ENCODE measurements around the gene AVPR2. TPM values are rescaled to one million over a fixed set of nuclear protein-coding genes. Genes with fewer than 3 reads are reported as not detected.

Gene AVPR2
- total and polyA plus RNA-seq, 4 donors = 0.05 TPM; not detected in 3

DNA sequence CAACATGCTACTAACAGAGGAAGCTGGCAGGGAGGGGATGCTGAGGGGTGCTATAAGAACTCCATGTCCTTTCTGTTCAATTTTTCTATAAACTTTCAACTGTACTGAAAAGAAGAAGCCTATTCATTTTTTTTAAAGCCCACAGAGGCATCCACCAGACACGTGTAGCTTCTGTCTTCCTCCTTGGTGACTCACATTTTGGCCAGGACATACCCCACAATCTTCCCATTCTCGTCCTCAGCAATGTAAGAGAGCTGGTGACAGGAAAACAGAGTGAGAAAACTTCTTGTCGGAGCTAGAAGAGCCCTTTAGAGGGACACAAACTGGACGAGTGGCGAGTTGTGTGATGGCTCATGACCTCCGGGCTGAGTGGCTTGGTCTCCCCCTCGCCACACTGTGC, 29.3 kb downstream of the AVPR2 start:
- peaks cover 0 to 15% (median 1%) of the 10 kb centered on the region in 4 donors for H3K36me3 ChIP-seq (ENCODE audit: control insufficient read depth in 4 of 4, insufficient read depth in 3 of 4, low read depth in 1 of 4, low read length in 3 of 4)
- no peak overlapping the region for H3K27ac ChIP-seq (ENCODE audit: low read depth in 1 of 2, low read length in 2 of 2)
- H3K27me3 ChIP-seq (ENCODE audit: control insufficient read depth in 4 of 4, insufficient read depth in 4 of 4, low read length in 3 of 4) = no peaks in the 10 kb centered on the region
- WGBS = 58% methylated on average over 7 of the region's 7 CpGs
- peaks cover 2 to 24% (median 17%) of the 10 kb centered on the region in 4 donors for H3K4me1 ChIP-seq (ENCODE audit: control insufficient read depth in 4 of 4, insufficient read depth in 4 of 4, low read length in 3 of 4)
- H3K9me3 ChIP-seq (ENCODE audit: control insufficient read depth in 4 of 4, low read length in 3 of 4) = no peaks in the 10 kb centered on the region
- peak overlapping the region; percentile 81 to 90 (median 90) for H3K4me3 ChIP-seq (ENCODE audit: low read depth in 1 of 3, low read length in 3 of 3)
- peak overlapping the region; percentile 13 to 75 for H3K9ac ChIP-seq (ENCODE audit: low read depth in 1 of 2, low read length in 2 of 2)
- no peak for DNase-seq (ENCODE audit: low spot score)
- TF ChIP-seq, protein P1, sequence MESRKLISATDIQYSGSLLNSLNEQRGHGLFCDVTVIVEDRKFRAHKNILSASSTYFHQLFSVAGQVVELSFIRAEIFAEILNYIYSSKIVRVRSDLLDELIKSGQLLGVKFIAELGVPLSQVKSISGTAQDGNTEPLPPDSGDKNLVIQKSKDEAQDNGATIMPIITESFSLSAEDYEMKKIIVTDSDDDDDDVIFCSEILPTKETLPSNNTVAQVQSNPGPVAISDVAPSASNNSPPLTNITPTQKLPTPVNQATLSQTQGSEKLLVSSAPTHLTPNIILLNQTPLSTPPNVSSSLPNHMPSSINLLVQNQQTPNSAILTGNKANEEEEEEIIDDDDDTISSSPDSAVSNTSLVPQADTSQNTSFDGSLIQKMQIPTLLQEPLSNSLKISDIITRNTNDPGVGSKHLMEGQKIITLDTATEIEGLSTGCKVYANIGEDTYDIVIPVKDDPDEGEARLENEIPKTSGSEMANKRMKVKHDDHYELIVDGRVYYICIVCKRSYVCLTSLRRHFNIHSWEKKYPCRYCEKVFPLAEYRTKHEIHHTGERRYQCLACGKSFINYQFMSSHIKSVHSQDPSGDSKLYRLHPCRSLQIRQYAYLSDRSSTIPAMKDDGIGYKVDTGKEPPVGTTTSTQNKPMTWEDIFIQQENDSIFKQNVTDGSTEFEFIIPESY (IDR thresholded peaks at IDR 0.05) = no peak

DNA sequence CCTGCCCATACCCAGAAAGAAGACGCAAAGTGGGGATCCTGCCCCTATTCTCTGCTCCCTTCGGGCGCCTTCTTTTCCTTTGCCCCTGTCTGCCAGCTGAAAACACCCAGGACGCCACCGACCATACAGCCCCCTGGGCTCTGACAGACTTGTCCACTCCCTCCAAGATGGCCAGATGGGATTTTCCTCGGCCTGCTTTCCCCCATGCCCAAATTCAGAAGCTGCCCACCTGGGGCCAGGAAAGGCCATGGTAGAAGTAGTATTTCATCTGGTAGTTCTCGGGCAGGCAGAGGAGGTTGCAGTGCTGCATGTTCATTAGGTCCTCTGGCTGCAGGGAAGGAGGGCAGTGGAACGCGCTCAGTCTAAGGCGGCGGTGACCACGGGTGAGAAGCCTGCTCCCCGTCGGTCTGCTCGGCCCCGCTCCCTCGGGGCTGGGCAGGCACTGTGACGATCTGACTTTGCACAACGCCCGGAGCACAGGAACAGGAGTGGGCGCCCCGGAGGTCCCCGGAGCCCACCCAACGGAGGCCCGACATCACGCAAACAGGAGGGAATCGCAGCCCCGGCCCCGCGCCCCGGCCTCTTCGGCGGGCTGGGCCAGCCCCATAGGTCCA, 29.8 kb downstream of the AVPR2 start:
- WGBS = 6% methylated on average over 33 of the region's 33 CpGs
- Histone ChIP-seq H3K4me3 (ENCODE audit: low read depth in 1 of 3, low read length in 3 of 3) (peak overlapping the region; percentile 81 to 90 (median 90)), H3K9ac (ENCODE audit: low read depth in 1 of 2, low read length in 2 of 2) (peak overlapping the region; percentile 13 to 75), H3K27me3 (ENCODE audit: control insufficient read depth in 4 of 4, insufficient read depth in 4 of 4, low read length in 3 of 4) (no peaks in the 10 kb centered on the region), H3K4me1 (ENCODE audit: control insufficient read depth in 4 of 4, insufficient read depth in 4 of 4, low read length in 3 of 4) (peaks cover 0 to 19% (median 12%) of the 10 kb centered on the region in 4 donors), H3K36me3 (ENCODE audit: control insufficient read depth in 4 of 4, insufficient read depth in 3 of 4, low read depth in 1 of 4, low read length in 3 of 4) (peaks cover 0 to 15% (median 1%) of the 10 kb centered on the region in 4 donors), H3K27ac (ENCODE audit: low read depth in 1 of 2, low read length in 2 of 2) (no peak overlapping the region), H3K9me3 (ENCODE audit: control insufficient read depth in 4 of 4, low read length in 3 of 4) (no peaks in the 10 kb centered on the region)
- no peak for DNase-seq (ENCODE audit: low spot score)
- TF ChIP-seq EGR1 (IDR thresholded peaks at IDR 0.05; ENCODE audit: low read depth in 2 of 2) (no peak), SP1 (IDR thresholded peaks at IDR 0.05) (no peak), FOXA2 (IDR thresholded peaks at IDR 0.05) (no peak), GABPA (IDR thresholded peaks at IDR 0.05 in 1 of 2, conservative IDR thresholded peaks at IDR 0.05 in 1 of 2) (no peak)
- TF ChIP-seq, protein P2, sequence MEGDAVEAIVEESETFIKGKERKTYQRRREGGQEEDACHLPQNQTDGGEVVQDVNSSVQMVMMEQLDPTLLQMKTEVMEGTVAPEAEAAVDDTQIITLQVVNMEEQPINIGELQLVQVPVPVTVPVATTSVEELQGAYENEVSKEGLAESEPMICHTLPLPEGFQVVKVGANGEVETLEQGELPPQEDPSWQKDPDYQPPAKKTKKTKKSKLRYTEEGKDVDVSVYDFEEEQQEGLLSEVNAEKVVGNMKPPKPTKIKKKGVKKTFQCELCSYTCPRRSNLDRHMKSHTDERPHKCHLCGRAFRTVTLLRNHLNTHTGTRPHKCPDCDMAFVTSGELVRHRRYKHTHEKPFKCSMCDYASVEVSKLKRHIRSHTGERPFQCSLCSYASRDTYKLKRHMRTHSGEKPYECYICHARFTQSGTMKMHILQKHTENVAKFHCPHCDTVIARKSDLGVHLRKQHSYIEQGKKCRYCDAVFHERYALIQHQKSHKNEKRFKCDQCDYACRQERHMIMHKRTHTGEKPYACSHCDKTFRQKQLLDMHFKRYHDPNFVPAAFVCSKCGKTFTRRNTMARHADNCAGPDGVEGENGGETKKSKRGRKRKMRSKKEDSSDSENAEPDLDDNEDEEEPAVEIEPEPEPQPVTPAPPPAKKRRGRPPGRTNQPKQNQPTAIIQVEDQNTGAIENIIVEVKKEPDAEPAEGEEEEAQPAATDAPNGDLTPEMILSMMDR (IDR thresholded peaks at IDR 0.05; ENCODE audit: low read depth, low read length, missing input control) = no peak
- TF ChIP-seq, protein P3, sequence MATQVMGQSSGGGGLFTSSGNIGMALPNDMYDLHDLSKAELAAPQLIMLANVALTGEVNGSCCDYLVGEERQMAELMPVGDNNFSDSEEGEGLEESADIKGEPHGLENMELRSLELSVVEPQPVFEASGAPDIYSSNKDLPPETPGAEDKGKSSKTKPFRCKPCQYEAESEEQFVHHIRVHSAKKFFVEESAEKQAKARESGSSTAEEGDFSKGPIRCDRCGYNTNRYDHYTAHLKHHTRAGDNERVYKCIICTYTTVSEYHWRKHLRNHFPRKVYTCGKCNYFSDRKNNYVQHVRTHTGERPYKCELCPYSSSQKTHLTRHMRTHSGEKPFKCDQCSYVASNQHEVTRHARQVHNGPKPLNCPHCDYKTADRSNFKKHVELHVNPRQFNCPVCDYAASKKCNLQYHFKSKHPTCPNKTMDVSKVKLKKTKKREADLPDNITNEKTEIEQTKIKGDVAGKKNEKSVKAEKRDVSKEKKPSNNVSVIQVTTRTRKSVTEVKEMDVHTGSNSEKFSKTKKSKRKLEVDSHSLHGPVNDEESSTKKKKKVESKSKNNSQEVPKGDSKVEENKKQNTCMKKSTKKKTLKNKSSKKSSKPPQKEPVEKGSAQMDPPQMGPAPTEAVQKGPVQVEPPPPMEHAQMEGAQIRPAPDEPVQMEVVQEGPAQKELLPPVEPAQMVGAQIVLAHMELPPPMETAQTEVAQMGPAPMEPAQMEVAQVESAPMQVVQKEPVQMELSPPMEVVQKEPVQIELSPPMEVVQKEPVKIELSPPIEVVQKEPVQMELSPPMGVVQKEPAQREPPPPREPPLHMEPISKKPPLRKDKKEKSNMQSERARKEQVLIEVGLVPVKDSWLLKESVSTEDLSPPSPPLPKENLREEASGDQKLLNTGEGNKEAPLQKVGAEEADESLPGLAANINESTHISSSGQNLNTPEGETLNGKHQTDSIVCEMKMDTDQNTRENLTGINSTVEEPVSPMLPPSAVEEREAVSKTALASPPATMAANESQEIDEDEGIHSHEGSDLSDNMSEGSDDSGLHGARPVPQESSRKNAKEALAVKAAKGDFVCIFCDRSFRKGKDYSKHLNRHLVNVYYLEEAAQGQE (IDR thresholded peaks at IDR 0.05) = no peak
- TF ChIP-seq, protein P4, sequence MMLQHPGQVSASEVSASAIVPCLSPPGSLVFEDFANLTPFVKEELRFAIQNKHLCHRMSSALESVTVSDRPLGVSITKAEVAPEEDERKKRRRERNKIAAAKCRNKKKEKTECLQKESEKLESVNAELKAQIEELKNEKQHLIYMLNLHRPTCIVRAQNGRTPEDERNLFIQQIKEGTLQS (IDR thresholded peaks at IDR 0.05) = no peak
